Measurements from ENCODE around the gene DTHD1.

The DTHD1 gene

GRCh38 chr4:36316607-36317006, 35.2 kb downstream of the DTHD1 start:
- peak; percentile 60 for DNase-seq

GRCh38 chr4:36317721-36318120, 36.3 kb downstream of the DTHD1 start:
- DNase-seq, result no peak

GRCh38 chr4:36320117-36320896, 38.9 kb downstream of the DTHD1 start:
- no peak for DNase-seq

- DNase-seq, result no peak
Measured at GRCh38 chr4:36321176-36321575, 39.8 kb downstream of the DTHD1 start.

GRCh38 chr4:36322921-36323354, 41.5 kb downstream of the DTHD1 start:
- DNase-seq, result peak; percentile 91

- DNase-seq, result no peak
Measured at GRCh38 chr4:36323816-36324419, 42.5 kb downstream of the DTHD1 start.

GRCh38 chr4:36324808-36325207, 43.4 kb downstream of the DTHD1 start:
- no peak for DNase-seq

GRCh38 chr4:36325499-36325898, 44.1 kb downstream of the DTHD1 start:
- DNase-seq, result peak; percentile 60

GRCh38 chr4:36325926-36326325, 44.5 kb downstream of the DTHD1 start:
- DNase-seq, result no peak

- no peak for DNase-seq
Measured at GRCh38 chr4:36326476-36327029, 45.1 kb downstream of the DTHD1 start.

- DNase-seq, result no peak
Measured at GRCh38 chr4:36327400-36327799, 46.0 kb downstream of the DTHD1 start.

- DNase-seq, result no peak
Measured at GRCh38 chr4:36328130-36328529, 46.7 kb downstream of the DTHD1 start.

- DNase-seq, result no peak
Measured at GRCh38 chr4:36329228-36329627, 47.8 kb downstream of the DTHD1 start.

- no peak for DNase-seq
Measured at GRCh38 chr4:36330796-36331195, 49.4 kb downstream of the DTHD1 start.

- peak; percentile 65 for DNase-seq
Measured at GRCh38 chr4:36332023-36332781, 50.8 kb downstream of the DTHD1 start.

GRCh38 chr4:36332782-36333131, 51.3 kb downstream of the DTHD1 start:
- peak; percentile 71 for DNase-seq

GRCh38 chr4:36333303-36333877, 52.0 kb downstream of the DTHD1 start:
- DNase-seq, result no peak

GRCh38 chr4:36337665-36338185, 56.3 kb downstream of the DTHD1 start:
- no peak for DNase-seq

GRCh38 chr4:36338973-36339372, 57.6 kb downstream of the DTHD1 start:
- no peak for DNase-seq

GRCh38 chr4:36341936-36342335, 60.5 kb downstream of the DTHD1 start:
- no peak for DNase-seq

- DNase-seq, result no peak
Measured at GRCh38 chr4:36343501-36344175, 62.2 kb downstream of the DTHD1 start.

GRCh38 chr4:36348403-36348938, 67.1 kb downstream of the DTHD1 start:
- DNase-seq, result peak; percentile 63

Data from activated CD4-positive, alpha-beta T cell treated with anti-CD3 and anti-CD28 coated beads, Interleukin-10, Interleukin-2, amounts not matched to agents 100 ng/mL and 50 ng/mL, durations not matched to agents 16 hours and 8 hours (primary cell).